PFSK-1 (cell line): ENCODE data around the gene ACER2.

Experiments used
- FOXP2 ChIP-seq: optimal IDR thresholded peaks from 2 replicates; pipeline ENCODE3; 2011; ENCODE audit warnings: borderline replicate concordance, control low read depth, inconsistent platforms; ENCODE audit not compliant: insufficient read depth; ENCODE audit errors: extremely low read length, extremely low read depth
- POLR2AphosphoS5 ChIP-seq: IDR thresholded peaks from 2 replicates; pipeline ENCODE4 v1.6.1; 2012; ENCODE audit warnings: low read depth, mild to moderate bottlenecking, control low read depth, low read length, moderate library complexity
- REST ChIP-seq, 2 experiments: IDR thresholded peaks; 2 replicates each; pipeline versions ENCODE4 v1.6.1 to v1.8.0; 2011 to 2012; ENCODE audit warnings: low read depth in 2 of 2, low read length in 2 of 2, control low read depth in 1 of 2, inconsistent platforms in 1 of 2, mild to moderate bottlenecking in 1 of 2, moderate library complexity in 1 of 2; ENCODE audit not compliant: insufficient read depth in 1 of 2
- SIN3A ChIP-seq: IDR thresholded peaks from 2 replicates; pipeline ENCODE4 v1.6.1; 2012; ENCODE audit warnings: mild to moderate bottlenecking, low read length, moderate library complexity, borderline replicate concordance; ENCODE audit not compliant: insufficient read depth
- TAF1 ChIP-seq: IDR thresholded peaks from 2 replicates; pipeline ENCODE4 v1.6.1; 2012; ENCODE audit warnings: low read length, control low read depth, borderline replicate concordance; ENCODE audit not compliant: insufficient read depth

Gene ACER2

GRCh38 chr9:19397845-19398244, 11.0 kb upstream of the ACER2 start:
- no peak for TF ChIP-seq SIN3A
- TF ChIP-seq TAF1: no peak
- TF ChIP-seq FOXP2: no peak
- TF ChIP-seq REST (IDR thresholded peaks at IDR 0.05; ENCODE audit: insufficient read depth in 1 of 2, low read depth in 2 of 2, low read length in 2 of 2): no peak
- TF ChIP-seq POLR2AphosphoS5: no peak

GRCh38 chr9:19404283-19405075, 4.3 kb upstream of the ACER2 start:
- no peak for TF ChIP-seq POLR2AphosphoS5
- TF ChIP-seq TAF1: no peak
- no peak for TF ChIP-seq SIN3A
- no peak for TF ChIP-seq FOXP2
- TF ChIP-seq REST (IDR thresholded peaks at IDR 0.05; ENCODE audit: insufficient read depth in 1 of 2, low read depth in 2 of 2, low read length in 2 of 2): no peak

- TF ChIP-seq FOXP2 (no peak), TAF1 (no peak), REST (IDR thresholded peaks at IDR 0.05; ENCODE audit: insufficient read depth in 1 of 2, low read depth in 2 of 2, low read length in 2 of 2) (no peak), SIN3A (no peak), POLR2AphosphoS5 (no peak)
These were observed 3.0 kb upstream of the ACER2 start for GRCh38 chr9:19405771-19406170.

GRCh38 chr9:19408316-19408692, 505 bp upstream of the ACER2 start:
- no peak for TF ChIP-seq FOXP2
- no peak for TF ChIP-seq REST (IDR thresholded peaks at IDR 0.05; ENCODE audit: insufficient read depth in 1 of 2, low read depth in 2 of 2, low read length in 2 of 2)
- no peak for TF ChIP-seq POLR2AphosphoS5
- no peak for TF ChIP-seq TAF1
- no peak for TF ChIP-seq SIN3A
